Lower leg skin (tissue), 4 donors: Measurements from ENCODE around the gene TRIM77. TPM values are rescaled to one million over a fixed set of nuclear protein-coding genes. Genes with fewer than 3 reads are reported as not detected.
"Not testable (repeated sequence)": the region's sequence is repeated elsewhere in the genome, so short reads cannot be mapped to it uniquely, and the experiment has no call there.

Source experiments
- DNase-seq, 2 donors: peaks; one replicate each; pipeline ENCODE4 v3.0.0-alpha.2; 2019; ENCODE audit warnings: low spot score in 2 of 2
- H3K4me3 ChIP-seq: fragments of 200-600 bp; sonication (generic); 2 replicates; pipeline ENCODE4 v1.5.1; 2017; ENCODE audit warnings: mild to moderate bottlenecking, low read depth; ENCODE audit not compliant: poor library complexity, severe bottlenecking
- CTCF ChIP-seq, 3 donors: fragments of 450-650 bp; IDR thresholded peaks; one replicate each; pipeline ENCODE4 v1.5.1; 2016; ENCODE audit warnings: antibody characterized with exemption in 3 of 3, mild to moderate bottlenecking in 3 of 3, moderate library complexity in 2 of 3
- POLR2A ChIP-seq, 2 donors: fragments of 450-650 bp; IDR thresholded peaks; one replicate each; pipeline ENCODE4 v1.6.1; 2016 to 2017; ENCODE audit warnings: antibody characterized with exemption in 2 of 2, mild to moderate bottlenecking in 1 of 2, moderate library complexity in 1 of 2
- WGBS, 2 donors: methylation state at CpG; one replicate each; pipeline ENCODE4 v1.1.5; 2018; 5-methylcytosine and 5-hydroxymethylcytosine counted together
- intact Hi-C: fragments of 100-400 bp; cut with DNase I; formaldehyde crosslinking; loops from one replicate; pipeline ENCODE4 v1.15.0; 2023; ENCODE audit warnings: low total_unique reads
- total RNA-seq, 4 donors: library from RNA; depleted of rRNA; stranded (reverse); fragments of >200 nt; gene quantifications; one replicate each; pipeline ENCODE4 v1.1.0, GENCODE V29; 2016

The TRIM77 gene
- total RNA-seq, 4 donors from 2014 or later = not detected

- no peak for TF ChIP-seq POLR2A (IDR thresholded peaks at IDR 0.05)
- intact Hi-C loops = no loop called here
- H3K4me3 ChIP-seq = no peak overlapping the region
- DNase-seq = no peak
- WGBS, 2 donors = 39 to 43% methylated on average over 1 of the region's 1 CpG
These were observed 26.5 kb downstream of the TRIM77 start for GRCh38 chr11:89736566-89736965.

- 77 to 84% methylated on average over 3 of the region's 3 CpGs for WGBS, 2 donors
- no peak for TF ChIP-seq POLR2A (IDR thresholded peaks at IDR 0.05)
- TF ChIP-seq CTCF (IDR thresholded peaks at IDR 0.05) = no peak
- intact Hi-C loops = no loop called here
- no peak for DNase-seq
- no peak overlapping the region for H3K4me3 ChIP-seq
These were observed 27.0 kb downstream of the TRIM77 start for GRCh38 chr11:89737116-89737515.

- 72 to 83% methylated on average over 7 of the region's 7 CpGs for WGBS, 2 donors
- H3K4me3 ChIP-seq, DNase-seq, intact Hi-C loops: not testable (repeated sequence)
These were observed 31.3 kb downstream of the TRIM77 start for GRCh38 chr11:89741406-89741805.

GRCh38 chr11:89744158-89744557, 34.1 kb downstream of the TRIM77 start:
- DNase-seq, intact Hi-C loops, H3K4me3 ChIP-seq: not testable (repeated sequence)
- 94 to 96% methylated on average over 28 of the region's 28 CpGs for WGBS, 2 donors

GRCh38 chr11:89750822-89751221, 40.7 kb downstream of the TRIM77 start:
- H3K4me3 ChIP-seq, DNase-seq, intact Hi-C loops: not testable (repeated sequence)

Other genes starting within 250 kb of the TRIM77 start
- 1 to 10 TPM; 1.2 to 8.3 (median 2.8) TPM for gene NOX4, start 218.9 kb upstream of the TRIM77 start, total RNA-seq
- gene TRIM49, start 98.3 kb downstream of the TRIM77 start, total RNA-seq = not detected
- gene TRIM64B, start 168.2 kb downstream of the TRIM77 start, total RNA-seq = not detected
- not detected for gene TRIM49D1, start 211.9 kb downstream of the TRIM77 start, total RNA-seq
- gene TRIM49D2, start 213.8 kb downstream of the TRIM77 start, total RNA-seq = not detected